ENCODE results near the gene FTO.

FTO gene

GRCh38 chr16:54160252-54160860, 456.4 kb downstream of the FTO start:
- ChIA-PET CTCF (no interaction called here), POLR2A (no interaction called here)
- H3K4me3 ChIP-seq (ENCODE audit: low read depth, low read length), result no peak overlapping the region
- no peak for DNase-seq (ENCODE audit: low read depth, low spot score)
- TF ChIP-seq CTCF (IDR thresholded peaks at IDR 0.05; ENCODE audit: insufficient read depth, low read length, missing control alignments), result no peak

- POLR2A ChIA-PET, result no interaction called here
- CTCF ChIA-PET, result no interaction called here
- DNase-seq (ENCODE audit: low read depth, low spot score), result no peak
- H3K4me3 ChIP-seq (ENCODE audit: low read depth, low read length), result no peak overlapping the region
- TF ChIP-seq CTCF (IDR thresholded peaks at IDR 0.05; ENCODE audit: insufficient read depth, low read length, missing control alignments), result no peak
Observed at GRCh38 chr16:54160939-54161897, 457.3 kb downstream of the FTO start.

GRCh38 chr16:54163197-54163843, 459.4 kb downstream of the FTO start:
- no peak for TF ChIP-seq CTCF (IDR thresholded peaks at IDR 0.05; ENCODE audit: insufficient read depth, low read length, missing control alignments)
- CTCF ChIA-PET, result no interaction called here
- H3K4me3 ChIP-seq (ENCODE audit: low read depth, low read length), result no peak overlapping the region
- no peak for DNase-seq (ENCODE audit: low read depth, low spot score)
- POLR2A ChIA-PET, result no interaction called here

- DNase-seq (ENCODE audit: low read depth, low spot score), result no peak
- H3K4me3 ChIP-seq (ENCODE audit: low read depth, low read length), result no peak overlapping the region
- CTCF ChIA-PET, result no interaction called here
- no peak for TF ChIP-seq CTCF (IDR thresholded peaks at IDR 0.05; ENCODE audit: insufficient read depth, low read length, missing control alignments)
- POLR2A ChIA-PET, result no interaction called here
Observed at GRCh38 chr16:54164789-54165173, 460.8 kb downstream of the FTO start.

- CTCF ChIA-PET, result no interaction called here
Observed at GRCh38 chr16:54165174-54165911, 461.4 kb downstream of the FTO start.

More at GRCh38 chr16:54165174-54165911, 461.4 kb downstream of the FTO start:
- POLR2A ChIA-PET, result no interaction called here
- no peak overlapping the region for H3K4me3 ChIP-seq (ENCODE audit: low read depth, low read length)
- DNase-seq (ENCODE audit: low read depth, low spot score), result no peak
- no peak for TF ChIP-seq CTCF (IDR thresholded peaks at IDR 0.05; ENCODE audit: insufficient read depth, low read length, missing control alignments)
